COLO668 (cell line): ENCODE data around the gene GIN1.
"Not testable (repeated sequence)": the region's sequence is repeated elsewhere in the genome, so short reads cannot be mapped to it uniquely, and the experiment has no call there.

Experiments used
- DNase-seq: peaks from one replicate; lab custom pipeline; 2025; ENCODE audit not compliant: unreplicated experiment; lab: John Stamatoyannopoulos, UW

Gene GIN1, protein sequence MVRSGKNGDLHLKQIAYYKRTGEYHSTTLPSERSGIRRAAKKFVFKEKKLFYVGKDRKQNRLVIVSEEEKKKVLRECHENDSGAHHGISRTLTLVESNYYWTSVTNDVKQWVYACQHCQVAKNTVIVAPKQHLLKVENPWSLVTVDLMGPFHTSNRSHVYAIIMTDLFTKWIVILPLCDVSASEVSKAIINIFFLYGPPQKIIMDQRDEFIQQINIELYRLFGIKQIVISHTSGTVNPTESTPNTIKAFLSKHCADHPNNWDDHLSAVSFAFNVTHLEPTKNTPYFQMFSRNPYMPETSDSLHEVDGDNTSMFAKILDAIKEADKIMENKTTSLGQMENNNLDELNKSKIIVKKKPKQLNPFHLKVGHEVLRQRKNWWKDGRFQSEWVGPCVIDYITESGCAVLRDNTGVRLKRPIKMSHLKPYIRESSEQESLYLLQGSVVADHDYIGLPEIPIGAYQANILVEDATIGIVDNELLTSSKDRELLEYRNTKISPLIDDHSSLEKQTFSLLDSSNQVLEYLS

DNA sequence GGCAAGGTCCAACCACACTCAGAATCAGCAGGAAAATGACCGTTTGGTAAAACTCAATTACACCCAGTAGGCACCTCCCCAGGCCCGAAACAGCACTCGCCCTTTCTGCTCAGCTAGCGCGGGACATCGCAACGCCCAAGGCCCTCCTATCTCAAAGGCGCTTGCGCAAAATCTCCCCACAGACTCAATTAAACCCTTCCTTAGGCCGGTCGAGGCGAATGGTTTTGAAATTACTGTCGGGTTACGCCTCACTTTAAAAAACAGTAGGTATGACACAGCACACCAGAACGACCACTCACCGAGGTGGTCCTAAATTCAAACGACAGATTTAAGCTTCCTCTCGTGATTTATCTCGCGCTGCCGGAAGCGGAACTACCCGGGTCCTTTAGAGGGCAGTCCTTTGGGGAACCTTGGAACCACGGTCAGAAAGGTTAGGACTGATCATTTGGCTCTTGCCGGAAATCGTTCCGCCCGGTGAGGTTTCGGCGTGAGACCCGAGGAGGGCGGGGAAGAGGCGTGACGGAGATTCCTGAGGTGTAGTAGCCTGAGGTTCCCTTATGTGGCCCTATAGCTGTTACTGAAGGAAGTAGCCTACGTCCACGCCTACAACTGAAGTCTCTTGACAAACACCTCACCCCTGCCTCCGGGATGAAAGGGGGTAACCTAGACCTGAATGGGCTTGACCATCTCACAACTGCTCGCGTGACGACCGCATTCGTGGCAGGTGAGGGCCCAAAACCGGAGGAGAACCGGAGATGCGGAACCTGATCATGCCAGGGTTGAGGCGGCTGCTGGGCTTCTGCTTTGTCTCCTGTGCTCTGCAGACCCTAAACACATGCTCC is at the start of gene GIN1, which contains the start of gene PPIP5K2:
TSS of gene GIN1 (minus strand) at position 374 of the 842 bp plus-strand sequence. CDS start 11,431 bp downstream, outside the sequence.
TSS of gene PPIP5K2 (plus strand) at position 537 of the 842 bp plus-strand sequence. CDS start 9,289 bp downstream, outside the sequence.
- DNase-seq: peak; percentile 90

DNA sequence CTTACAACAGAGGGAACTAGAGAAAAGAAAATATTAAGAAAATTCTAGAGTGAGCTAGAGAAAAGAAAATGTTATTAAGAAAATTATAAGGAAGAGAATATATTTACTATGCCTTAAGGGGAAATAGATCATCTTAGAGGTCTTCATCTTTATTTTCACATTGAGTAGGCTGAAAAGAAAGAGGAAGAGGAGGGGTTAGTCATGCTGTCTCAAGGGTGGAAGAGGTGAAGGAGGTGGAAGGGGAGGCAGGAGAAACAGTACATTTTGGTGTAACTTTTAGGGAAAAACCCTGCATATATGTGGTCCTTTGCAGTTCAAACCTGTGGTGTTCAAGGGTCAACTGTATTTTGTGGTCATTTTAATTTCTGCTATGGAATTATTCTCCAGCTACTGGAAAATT is 46.8 kb upstream of the GIN1 start:
- no peak for DNase-seq

DNA sequence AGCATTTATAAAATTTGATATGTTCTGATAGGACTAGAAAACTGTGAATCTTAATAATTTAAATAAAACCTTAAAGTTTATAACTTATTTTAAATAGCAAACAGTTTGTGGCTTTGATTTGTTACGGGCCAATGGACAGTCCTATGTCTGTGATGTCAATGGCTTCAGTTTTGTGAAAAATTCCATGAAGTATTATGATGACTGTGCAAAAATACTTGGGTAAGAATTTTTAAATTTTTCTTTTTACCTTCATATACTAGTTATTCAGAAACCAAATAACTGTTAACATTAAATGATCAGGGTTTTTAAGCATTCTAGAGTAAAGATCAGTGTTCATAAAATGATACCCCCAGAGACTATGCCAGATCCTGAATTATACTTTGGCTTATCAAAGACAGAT is 31.2 kb upstream of the GIN1 start:
- DNase-seq: no peak

DNA sequence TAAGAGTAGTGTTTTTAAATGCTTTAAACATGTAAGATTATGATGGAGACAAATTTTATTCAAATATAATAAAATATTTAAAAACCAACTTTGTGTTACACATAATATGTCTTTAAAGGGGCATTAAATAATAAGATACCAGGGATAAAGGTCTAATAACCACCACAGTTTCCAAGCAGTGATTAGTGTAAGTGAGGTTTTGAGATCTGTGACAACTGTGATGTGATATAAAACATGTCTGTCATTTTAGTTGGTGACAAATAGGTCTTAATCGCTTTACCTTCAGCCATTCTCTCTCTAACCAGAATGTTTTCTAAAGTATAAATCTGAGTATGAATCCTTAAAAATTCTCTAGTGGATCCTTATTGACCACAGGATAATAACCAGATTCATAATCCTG is 28.3 kb upstream of the GIN1 start:
- DNase-seq: no peak

DNA sequence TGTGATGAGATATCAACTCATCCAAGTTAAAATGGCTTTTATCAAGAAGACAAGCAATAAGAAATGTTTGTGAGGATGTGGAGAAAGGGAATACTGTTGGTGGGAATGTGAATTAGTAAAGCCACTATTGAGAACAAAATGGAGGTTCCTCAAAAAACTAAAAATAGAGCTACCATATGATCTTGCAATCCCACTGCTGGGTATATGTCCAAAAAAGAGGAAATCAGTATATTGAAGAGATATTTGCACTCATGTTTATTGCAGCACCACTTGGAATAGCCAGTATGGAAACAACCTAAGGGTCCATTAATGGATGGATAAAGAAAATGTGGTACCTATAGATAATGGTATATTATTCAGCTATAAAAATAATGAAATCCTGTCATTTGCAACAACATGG is 25.3 kb upstream of the GIN1 start:
- no peak for DNase-seq

DNA sequence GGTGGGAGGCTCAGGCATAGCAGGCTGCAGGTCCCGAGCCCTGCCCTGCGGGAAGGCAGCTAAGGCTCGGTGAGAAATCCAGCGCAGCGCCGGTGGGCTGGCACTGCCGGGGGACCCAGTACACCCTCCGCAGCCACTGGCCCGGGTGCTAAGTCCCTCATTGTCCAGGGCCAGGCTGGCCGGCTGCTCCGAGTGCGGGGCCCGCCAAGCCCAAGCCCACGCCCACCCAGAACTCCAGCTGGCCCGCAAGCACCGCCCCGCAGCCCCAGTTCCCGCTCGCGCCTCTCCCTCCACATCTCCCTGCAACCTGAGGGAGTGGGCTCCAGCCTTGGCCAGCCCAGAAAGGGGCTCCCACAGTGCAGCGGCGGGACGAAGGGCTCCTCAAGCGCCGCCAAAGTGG is 22.2 kb upstream of the GIN1 start:
- DNase-seq: not testable (repeated sequence)

DNA sequence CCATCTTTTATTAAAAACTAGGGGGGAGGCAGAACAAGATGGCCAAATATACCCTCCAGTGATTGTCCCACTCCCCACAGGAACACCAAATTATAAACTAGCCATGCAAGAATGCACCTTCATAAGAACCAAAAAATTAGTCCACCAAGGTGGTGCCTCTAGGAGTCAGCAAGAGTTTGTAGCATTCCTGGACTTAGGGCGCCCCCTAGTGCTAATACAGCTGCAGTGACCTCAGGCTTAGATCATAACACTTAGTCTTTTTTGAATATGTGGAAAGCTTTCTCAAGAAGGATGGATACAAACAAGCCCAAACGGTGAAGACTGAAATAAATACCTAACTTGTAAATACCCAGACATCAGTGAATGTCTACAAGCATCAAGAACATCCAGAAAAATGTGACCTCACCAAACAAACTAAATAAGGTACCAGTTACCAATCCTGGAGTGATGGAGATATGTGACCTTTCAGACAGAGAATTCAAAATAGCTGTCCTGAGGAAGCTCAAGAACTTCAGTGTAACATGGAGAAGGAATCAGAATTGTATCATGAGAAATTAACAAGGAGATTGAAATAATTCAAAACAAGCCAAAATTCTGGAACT is 19.4 kb upstream of the GIN1 start:
- DNase-seq: peak; percentile 59

DNA sequence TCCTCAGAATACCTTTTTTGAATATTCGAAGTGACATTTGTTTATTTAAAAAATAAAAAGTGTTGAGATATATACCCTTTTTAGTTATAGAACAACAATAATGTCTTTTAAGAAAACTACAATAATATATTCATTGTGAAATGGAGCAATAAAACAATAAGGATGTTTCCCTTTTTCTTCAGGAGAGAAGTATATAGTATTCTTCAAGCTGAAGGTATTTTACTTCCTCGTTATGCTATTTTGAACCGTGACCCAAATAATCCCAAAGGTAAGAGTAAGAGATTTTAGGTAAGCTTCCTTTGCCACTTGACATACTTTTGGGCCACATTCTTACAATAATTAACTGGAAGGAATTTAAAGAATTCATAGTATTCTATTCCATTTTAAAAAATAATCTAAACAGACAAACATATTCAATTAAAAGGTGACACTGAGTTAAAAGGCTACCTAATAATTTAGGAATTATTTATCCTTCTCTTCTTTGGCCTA is 18.3 kb upstream of the GIN1 start:
- DNase-seq: no peak

DNA sequence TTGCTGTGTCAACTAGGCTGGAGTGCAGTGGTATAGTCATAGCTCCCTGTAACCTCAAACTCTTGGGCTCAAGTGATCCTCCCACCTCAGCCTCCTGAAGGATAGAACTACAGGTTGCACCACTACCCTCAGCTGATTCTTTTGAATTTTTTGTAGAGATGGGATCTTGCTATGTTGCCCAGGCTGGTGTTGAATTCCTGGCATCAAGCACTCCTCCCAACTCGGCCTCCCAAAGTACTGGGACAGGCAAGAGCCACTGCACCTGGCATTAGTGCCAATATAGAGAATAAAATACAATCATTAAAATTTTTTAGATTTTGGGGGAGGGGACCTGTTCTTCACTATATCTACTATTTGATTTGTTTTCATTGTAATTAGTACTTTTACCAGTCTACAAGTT is 15.5 kb upstream of the GIN1 start:
- DNase-seq: no peak

DNA sequence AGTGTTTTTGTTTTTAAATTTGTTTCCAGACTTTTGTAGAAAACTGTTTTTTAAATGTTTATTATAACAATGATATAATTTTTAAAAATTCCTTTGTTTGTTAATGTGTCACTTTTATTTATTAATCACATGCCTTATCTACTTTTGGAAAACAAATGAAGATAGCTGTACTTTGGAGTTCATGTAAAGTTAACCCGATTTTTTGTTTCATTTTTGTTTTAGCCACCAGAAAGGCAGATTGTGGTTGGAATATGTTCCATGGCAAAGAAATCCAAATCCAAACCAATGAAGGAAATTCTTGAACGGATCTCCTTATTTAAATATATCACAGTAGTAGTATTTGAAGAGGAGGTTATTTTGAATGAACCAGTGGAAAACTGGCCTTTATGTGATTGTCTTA is 13.3 kb upstream of the GIN1 start:
- DNase-seq: no peak

DNA sequence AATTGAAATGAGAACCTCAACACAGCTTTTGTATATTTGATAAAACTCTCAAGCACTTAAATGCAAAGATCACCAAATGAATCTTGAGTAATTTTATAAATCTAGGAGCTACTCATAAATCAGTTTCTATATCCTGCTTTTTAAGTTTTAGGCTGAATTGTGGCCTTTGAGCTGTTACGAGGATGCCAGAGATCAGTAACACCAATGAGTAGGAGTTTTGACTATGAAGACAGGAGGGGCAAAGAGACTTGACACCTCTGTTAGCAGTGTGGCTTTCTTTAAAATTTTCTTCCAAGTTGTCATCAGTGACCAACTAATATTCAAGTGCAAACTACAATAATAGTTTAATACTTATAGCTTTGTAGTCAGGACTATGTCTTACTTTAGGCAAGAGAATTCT is 12.7 kb upstream of the GIN1 start:
- no peak for DNase-seq

DNA sequence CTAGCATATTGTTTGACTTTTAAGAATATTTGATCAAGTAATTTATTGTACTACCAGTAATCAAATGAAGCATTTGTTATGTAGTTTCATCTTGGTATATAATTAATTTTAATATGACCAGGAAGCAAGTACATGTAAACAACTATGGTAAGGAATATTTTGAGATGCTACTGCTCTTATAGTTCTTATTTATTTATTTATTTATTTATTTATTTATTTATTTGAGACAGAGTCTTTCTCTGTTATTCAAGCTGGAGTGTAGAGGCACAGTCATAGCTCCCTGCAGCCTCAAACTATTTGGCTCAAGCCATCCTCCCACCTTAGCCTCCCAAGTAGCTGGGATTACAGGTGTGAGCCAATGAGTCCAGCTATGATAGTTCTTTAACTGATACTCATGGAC is 8.3 kb upstream of the GIN1 start:
- no peak for DNase-seq

DNA sequence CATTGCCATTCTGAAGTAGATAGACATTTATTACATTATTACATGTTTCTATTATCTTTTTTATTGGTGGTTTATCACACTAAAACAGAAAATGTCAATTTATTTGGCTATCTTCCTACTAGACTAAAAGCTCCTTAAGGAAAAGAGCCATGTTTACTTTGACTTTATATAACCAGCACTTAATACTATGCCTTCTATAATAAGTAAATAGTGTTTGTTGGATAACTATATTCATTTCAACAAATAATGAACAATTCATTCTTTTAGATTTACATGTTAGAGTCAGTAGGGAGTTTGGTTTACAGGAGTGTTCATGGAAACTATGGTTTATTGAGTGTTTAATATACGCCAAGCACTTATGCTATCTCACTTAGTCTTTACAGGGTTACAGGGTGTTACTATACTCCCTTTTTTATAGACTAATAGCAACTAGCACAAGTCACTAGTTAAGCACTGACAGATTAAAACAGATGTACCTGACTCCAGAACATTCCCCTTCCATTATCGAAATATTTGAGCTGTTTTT is 7.4 kb upstream of the GIN1 start:
- DNase-seq: no peak

DNA sequence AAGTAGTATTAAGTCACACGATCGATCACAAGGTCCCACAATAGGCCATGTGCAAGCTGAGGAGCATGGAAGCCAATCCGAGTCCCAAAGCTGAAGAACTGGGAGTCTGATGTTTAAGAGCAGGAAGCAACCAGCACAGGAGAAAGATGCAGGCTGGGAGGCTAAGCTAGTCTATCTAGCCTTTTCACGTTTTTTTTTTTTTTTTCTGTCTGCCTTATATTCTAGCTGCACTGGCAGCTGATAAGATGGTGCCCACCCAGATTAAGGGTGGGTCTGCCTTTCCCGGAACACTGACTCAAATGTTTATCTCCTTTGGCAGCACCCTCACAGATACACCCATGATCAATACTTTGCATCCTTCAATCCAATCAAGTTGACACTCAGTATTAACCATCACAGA is 6.6 kb upstream of the GIN1 start:
- DNase-seq: no peak

DNA sequence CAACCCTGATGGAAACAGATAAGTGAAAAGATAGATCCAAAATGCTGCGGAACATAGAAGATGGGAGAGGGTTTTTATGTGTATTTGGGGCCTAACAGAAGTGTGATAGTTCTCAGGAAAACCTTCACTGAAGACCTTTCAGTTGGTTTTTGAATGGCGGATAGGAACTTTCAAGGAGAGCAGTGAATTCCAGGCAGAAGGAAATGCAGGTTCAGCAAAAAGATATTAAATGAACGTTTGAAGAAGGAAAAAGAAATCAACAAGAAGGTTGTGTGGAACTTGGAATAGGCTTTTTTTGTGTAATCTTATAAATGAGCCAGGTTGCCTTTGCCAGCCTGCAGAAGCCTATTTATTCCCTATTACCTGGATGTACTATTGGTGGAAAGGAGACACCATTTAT is 2.3 kb upstream of the GIN1 start:
- DNase-seq: no peak

DNA sequence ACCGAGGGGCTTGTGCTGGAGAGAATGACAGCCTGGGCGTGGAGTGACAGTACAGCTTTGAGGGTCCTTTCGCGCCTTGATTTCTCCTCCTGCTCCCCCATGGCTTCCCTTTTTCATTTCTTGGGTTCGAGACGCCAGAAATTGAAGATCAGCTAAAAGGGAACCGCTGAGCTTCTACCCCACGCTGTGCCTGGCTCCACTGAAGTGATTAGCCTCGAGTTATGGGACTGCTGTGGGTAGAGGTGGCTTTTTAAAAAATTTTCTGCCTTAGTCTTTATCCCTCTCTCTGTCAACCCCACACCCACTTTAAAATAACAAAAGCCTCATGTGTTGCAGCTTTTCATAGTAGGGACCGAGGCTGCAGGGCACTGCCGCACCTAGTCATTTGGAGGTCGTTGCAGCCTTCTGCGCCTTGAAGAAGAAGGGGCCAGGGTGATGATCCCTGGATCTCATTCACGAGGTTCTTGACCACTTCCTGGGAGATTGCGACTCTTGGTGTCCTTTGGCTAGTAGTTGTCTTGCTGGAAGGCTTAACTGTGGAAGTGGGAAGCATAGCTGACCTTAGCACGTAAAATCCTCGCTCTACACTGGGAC is 766 bp upstream of the GIN1 start:
- peak; percentile 10 for DNase-seq

DNA sequence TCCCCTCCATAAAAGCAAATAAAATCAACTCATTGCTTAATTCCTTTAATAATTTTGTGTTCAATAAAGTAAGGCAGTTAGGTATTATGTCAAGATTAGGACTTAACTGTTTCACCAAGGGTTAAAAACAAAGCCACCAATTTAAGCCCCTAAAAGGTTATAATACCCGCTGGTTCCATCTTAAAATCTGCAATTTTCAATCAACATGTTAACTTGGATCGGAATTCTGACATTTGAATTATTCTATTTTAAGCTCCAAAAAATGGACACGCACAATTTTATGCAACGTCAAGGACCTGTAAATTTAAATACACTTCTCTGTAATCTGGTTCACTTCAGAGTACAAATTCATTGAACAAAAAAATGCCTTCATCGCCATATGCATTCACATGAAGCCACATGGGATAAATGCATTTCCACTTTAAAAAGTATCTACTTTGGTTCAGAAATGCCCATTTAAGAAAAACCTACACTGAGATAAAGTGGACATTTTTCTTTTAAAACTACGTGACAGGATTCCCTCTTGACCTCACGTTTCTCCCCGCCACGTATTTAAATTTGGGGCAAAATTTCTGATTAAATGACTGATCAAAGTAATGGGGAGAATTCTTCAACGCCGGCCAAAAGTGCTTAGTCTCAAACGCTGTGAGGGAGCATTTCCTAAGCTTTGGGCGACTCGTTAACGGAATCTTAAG is 721 bp downstream of the GIN1 start:
- no peak for DNase-seq

DNA sequence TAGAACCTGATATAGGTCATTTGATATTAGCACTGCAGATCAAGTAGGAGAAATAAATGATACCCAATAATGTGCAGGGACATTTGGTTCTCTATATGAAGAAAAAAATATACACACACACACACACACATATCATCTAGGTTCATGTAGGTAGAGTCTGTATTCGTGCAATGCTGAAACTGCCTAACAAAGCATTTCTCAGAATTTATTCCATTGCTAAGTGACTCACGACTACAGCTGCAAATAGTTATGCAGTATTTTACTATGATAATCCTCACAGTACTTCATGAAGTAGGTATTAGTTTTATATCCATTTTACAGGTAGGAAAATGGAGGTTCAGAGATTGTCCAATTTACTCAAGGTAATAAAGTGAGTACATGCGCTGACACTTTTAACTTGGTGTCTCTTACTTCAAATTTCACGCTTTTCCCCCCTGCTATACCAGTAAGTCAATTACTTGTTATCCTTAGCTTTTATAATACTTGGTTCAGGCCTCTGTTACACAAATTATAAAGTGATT is 2.4 kb downstream of the GIN1 start:
- DNase-seq: no peak

DNA sequence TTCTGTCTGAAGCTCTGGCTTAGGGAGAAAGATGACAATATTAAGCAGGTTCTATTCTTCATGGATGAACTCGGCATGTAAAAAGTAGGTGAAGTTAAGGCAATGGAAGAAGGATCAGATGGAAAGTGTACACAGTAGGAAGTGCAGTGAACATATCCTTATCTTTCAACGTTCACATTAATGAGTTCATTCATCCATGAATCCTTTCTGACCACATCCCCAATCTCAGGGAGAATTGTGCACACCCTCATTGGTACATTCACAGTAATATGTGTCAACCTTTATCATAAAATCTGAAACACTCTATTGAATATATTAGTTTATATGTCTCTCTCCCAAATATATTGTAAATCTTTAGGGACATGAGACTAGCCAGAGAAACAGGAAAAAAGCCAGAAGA is 5.5 kb downstream of the GIN1 start:
- no peak for DNase-seq

DNA sequence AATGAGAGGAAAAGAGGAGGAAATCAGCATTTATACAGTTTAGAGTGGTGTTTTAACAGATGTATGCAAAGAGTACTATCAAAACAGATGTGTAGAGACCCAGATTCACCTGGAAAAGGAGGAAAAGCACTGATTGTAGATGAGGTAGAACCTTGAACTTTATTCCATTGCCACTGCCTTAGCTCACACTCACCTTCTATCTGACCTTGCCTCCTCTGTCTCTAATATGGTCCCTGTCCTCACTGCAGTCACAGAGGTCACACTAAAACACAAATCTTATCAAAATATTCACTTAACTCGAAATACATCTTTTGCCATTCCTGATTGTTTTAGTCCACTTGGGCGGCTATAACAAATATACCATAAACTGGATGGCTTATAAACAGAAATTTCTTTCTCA is 7.0 kb downstream of the GIN1 start:
- DNase-seq: no peak
